HG03139 (cell line): ENCODE measurements around the gene RAVER2.

Source experiments
- ATAC-seq: cut with Tn5 transposase; IDR thresholded peaks from one replicate; pipeline ENCODE4 v1.9.1; 2021; ENCODE audit not compliant: unreplicated experiment

RAVER2 gene

DNA sequence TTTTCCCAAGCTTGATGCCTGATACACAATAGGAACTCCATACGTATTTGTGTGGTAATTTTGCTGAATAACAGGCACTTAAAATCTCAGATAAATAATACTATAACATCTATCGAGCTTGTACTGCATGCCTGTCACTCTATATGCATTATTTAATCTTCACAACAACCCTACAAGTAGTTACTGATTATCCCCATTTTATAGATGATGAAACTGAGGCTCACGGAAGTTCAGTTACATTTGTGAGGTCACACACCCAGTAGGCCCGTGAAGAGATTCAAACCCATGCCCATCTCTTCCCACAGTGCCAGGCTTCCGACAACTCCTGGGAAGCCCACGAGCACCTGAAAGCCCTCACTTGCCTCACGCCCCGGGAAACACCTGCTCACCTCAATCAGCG, 98.8 kb downstream of the RAVER2 start:
- ATAC-seq, result no peak

DNA sequence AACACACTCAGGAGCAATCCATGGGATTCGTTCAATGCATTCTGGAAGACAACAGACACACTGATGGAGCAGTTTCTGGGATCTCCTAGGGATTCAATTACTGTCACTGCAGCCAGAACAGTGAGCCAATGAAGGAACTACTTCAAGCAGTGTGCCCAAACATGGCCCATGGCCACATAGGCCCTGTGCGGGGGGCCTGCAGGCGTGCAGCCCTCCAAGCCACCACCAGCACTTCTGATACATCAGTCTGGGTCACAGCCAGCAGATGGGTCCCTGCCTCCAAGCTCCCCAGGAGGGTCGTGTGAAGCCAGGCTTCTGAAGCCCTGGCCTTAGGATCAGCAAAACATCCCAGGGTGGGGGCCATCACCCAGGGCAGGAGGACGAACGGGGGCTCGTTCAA, 99.3 kb downstream of the RAVER2 start:
- ATAC-seq, result no peak

DNA sequence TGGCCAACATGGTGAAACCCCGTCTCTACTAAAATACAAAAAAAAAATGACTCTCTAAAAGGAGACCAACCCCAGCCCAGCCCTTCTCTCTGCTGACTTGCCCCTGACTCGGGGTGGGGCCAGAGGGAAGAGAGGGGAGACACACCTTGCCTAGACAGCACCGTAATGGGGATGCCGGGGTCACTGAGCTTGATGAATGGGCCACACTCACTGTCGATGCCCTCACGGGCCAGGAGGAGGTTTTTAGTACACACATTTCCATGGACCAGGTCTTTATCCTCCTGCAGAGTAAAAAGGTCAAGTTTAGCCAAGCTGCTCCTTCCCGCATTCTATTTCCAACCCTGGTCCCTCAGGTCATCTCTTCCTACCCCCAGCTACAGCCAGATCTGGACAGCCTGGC, 99.7 kb downstream of the RAVER2 start:
- ATAC-seq, result no peak

DNA sequence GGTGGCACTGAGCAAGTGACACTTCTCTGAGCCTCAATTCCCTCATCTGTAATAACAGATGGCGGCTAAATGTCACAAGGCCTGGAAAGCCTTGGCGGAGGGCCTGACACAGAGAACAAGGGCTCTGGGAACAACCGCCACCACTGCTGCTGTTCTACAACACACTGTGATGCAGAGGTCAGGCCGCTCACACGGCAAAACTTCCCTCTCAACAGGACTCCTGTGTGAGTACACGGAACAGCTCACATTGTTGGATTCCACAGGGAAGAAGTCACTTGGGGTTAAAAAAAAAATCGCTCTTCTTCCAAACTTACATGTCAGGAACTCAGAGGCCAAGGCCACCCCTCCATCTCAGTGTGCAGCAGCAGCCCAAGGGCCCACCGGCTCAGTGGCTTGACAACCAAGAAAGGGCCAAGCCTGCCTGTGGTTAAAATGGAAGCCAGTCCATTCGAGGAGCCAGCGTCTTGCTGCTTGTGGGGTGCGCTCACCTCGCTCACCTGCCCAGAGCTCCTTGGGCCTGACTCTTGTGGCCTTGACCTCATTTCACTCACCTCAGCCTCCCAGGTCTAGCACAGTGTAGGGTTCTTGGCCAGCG, 101.1 kb downstream of the RAVER2 start:
- ATAC-seq, result no peak

DNA sequence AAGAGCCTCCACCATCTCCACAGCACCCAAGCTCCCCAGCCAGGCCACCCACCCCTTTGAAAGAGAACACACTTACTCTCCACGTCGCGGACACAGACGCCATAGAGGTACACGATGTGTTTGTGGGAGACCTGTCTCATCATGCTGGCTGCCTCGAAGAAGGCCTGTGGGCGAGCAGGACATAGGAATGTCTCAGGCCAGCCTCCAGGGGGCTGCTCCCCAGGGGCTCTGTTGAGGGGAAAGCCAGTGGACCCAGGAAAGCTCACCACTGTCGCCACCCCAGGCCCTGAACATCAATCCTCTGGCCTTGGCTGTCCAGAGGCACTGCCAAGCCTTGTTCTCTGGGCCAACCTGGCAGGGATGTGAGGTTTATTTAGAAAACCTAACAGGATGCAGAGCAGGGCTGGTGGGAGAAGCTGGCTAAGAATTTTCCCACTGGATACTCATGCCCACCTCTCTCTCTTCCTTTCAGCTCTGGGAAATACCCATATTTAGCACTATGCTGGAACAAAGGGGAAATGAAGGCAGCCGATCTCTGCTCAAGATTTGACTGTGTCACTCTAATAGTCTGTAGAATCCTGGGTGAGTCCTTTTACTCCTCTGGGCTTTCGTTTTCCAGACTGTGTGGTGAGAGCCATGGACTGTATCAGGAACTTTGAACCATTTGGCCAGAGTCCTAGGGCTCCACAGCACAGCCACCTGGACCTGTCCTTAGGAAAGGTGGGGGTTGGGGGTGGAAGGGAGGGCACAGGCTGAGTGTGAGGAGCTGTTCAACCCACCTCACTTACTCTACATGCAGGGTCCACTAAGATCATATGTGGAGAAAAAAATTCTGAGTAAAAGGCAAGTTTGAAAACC, 101.9 kb downstream of the RAVER2 start:
- no peak for ATAC-seq

DNA sequence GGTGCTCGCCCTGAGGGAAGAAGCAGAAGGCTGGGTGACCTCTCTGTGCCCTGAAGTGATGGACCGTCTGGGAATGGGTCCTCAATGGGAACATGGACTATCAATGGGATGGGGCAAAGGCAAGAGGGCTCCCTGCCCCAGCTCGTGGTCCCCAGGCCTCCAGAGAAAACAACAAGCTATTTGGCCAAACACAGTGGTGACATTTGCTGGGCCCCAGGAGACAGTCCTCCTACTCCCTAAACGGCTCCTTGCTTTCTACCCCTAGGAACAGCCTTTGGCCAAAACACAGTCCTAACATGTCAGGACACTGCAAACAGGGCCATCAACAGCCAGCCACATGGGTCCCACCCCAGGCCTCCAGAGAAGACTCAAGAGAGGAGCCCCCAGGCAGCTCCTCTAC, 102.8 kb downstream of the RAVER2 start:
- no peak for ATAC-seq

DNA sequence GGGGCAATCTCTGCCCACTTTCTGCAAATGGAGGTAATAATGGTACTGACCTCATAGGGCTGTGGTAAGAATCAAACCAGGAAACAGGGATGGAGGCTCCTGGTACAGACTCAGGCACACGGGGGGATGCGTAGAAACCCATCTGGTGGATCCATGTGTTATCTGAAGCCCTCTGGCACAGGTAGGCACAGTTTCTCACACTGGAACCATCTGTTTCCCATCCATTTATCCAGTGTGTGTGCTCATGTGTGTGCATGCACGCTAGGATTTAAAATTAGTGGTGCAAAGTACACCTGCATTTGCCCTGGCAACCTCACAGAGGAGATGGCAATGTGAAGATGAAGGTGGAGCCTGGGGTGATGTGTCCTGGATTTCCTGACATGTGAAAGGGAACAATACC, 103.3 kb downstream of the RAVER2 start:
- no peak for ATAC-seq

DNA sequence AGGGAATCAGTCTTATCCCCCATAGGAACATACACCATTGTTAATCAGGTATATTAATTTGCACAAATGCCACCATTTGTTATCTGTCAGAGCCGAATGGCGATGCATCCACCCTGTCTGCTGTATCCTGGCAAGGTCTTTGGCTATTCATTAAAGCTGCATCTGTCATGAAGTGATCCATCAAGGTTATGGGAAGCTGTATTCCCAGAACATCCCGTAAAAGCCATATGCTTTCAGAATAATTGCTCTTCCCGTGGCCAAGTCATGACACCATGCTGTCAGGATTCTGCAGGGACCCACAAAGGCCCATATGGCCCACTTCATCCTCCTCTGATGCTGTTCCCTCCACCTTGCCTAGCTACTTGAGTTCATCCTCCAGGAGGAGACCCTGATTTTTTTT, 103.9 kb downstream of the RAVER2 start:
- ATAC-seq, result no peak

DNA sequence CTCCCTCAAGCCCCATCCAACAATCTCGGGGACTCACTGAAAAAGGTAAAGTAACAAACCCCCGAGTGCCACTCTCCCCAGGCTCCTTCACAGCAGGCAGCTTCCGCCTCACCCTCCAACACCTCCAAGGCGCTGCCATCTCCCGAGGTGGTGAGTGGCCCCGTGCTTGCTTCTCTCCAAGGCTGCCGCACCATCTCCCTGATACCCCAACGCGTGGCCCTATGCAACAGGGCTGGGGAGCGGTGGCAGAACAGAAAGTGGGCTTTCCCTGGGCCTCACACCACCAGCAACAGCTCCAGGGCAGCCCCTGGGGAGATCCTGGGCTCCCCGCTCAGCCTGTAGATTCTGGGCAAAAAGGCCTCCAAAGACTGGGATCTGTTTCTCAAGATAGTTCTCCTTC, 105.1 kb downstream of the RAVER2 start:
- ATAC-seq, result no peak

DNA sequence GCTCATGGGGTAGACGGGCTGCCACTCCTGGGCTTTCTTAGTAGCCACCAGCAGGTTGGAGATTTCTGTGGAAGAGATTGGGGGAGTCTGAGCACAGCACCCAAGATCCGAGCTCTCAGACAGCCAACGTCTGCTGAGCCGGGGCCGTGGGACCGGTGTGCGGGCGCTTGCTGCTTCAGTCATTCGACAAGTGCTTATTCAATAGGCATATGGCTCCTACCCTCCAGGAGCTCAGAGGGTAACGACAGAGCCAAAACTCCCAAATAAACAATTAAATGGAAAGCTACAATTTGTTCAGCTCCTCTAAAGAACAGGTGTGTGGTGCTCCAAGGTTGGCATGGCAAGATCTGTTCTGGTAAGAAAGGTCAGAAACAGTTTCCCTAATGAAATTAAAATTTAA, 106.0 kb downstream of the RAVER2 start:
- ATAC-seq, result no peak

DNA sequence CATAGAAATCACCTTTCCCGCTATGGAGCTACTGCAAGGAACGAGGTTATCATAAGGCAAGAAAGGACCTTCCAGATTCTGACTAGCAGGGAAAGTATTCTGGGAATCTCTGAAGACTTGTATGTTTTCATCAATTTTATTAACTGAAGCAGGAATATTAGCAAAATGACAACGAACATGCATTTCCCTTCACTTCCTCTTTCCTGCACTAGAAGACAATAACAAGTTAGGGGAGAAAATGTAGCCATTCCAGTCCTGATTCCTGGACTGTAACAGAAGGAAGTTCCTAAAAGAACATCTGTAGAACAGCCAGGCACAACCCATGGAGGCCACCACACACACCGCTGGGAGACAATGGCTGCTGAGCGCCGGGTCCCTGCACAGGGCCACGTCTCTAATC, 106.8 kb downstream of the RAVER2 start:
- no peak for ATAC-seq

DNA sequence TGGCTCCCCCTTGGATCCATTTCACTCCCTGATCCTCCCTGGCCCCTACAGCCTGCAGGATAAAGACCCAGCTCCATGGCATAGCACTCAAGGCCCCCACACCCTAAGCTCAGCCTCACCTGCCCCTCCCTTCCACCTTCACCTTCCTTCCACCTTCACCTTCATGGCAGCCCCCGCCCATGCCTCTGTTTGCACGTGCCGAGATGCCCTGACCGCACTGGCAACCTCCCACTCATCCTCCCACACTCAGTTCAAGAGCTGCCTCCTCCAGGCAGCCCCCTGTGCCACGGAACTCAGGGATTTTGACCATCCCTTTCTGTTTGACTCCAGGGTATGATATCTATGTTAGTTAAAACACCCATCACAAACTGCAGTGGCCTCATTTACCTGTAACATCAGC, 109.8 kb downstream of the RAVER2 start:
- ATAC-seq, result no peak

DNA sequence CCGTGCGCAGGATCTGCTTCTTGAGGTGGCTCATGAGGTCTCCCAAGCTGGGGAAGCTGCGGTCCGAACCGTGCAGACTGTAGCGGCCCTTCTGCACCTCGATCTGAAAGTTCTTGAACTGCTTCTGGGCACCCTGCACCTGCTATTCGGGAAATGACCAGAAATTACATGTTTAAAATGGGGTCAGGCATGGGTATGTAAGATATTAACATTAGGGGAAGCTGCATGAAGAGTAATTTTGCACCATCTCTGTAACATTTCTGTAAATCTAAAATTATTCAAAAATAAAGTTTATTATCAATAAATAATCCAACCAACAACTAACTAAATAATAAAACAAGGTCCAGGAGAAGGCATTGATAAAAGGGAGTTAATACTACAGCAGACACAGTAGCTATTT, 110.7 kb downstream of the RAVER2 start:
- ATAC-seq, result no peak

DNA sequence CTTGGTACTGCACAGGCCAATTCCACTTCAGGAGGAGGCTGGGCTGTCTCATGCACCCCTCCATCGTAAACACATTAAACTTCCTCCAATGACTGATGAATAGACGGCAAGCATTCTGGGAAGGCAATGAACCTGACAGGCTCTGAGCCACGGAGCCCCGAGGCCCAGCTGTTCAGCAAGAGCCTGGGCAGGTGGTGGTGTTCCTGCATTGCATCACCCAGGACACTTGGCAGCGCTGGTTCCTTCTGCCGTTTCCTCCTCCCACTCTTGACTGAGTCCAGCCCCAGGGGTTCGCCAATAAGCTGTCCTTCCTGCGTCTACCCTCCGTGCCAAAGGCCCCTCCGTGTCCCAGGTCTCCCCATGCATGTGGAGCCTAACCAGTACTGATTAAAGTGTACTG, 111.7 kb downstream of the RAVER2 start:
- no peak for ATAC-seq

DNA sequence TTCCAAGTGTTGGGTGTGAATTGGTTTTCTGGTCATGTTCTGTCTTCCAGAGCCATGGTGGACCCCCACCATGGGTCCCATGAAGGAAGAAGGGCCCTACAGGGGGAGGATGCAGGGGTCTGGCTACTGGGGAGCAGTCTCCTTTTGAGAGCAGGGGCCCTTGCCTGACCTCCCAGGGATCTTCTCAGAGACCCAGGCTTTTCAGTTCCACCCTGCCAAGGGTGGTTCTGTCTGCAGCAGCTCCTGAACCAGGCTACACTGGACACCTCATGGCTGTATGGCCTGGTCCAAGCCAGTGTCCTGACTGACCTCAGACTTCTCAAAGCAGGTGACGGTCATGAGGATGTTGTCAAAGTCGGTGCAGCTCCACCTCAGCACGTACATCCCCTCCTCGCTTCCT, 112.5 kb downstream of the RAVER2 start:
- no peak for ATAC-seq

DNA sequence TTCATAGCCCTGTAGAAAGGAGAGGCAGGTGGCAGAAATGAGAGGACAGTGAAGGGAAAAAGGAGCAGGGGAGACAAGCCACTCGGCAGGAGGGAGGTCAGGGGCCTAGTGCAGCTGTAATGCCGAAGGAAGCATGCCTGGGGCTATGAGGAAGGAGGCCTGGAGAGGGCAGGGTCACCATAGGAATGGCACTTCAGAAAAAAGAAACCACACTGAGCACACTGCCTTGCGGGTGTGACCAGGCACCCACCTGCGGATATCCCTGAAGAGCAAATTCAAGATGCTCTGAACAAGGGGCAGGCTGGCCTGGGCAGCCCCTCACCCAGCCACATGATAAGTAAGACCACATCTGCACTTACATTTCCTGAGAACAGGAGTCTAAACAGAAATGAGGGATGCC, 116.7 kb downstream of the RAVER2 start:
- ATAC-seq, result no peak

DNA sequence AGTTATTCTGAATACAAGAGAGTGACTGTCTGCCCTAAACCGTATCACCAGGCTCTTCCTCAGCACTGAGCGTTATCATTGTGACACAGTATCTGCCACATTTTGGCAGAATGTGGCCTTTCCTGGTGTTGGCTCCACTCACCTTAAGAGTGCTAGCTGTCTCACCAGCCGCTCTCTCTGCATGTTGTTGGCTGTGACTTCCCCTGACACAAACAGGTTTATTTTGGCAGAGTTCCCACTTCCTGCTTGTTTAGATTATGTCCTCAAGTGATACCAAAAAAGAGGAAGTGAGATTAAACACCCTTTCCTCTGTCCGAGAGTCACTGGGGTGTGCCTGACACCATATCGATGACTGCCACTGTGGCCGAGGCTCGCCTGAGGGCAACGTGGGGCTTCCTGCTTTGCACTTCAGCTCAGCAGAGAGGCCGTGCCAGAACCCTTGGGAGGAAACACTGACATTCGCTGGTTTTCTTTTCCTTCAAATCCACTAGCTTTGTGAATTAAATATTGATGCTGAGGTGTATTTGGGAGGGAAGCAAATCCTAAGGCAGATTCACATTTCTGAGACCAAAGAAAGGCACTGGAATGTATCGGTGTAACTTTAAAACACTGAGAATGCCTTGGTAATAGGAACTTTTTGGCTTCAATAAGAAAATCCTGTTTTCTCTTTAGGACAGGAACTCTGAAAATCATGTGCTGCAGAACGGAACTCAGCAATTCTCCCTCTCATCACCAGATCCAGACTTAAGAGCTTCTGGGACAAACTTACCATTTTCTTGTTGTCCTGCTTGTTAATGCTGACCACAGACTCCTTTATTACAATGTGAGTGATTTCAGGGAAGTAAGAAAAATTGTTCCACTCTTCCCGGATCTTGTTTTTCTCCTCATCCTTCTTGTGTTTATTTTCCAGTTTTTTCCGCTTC, 119.4 kb downstream of the RAVER2 start:
- ATAC-seq, result peak; percentile 100

DNA sequence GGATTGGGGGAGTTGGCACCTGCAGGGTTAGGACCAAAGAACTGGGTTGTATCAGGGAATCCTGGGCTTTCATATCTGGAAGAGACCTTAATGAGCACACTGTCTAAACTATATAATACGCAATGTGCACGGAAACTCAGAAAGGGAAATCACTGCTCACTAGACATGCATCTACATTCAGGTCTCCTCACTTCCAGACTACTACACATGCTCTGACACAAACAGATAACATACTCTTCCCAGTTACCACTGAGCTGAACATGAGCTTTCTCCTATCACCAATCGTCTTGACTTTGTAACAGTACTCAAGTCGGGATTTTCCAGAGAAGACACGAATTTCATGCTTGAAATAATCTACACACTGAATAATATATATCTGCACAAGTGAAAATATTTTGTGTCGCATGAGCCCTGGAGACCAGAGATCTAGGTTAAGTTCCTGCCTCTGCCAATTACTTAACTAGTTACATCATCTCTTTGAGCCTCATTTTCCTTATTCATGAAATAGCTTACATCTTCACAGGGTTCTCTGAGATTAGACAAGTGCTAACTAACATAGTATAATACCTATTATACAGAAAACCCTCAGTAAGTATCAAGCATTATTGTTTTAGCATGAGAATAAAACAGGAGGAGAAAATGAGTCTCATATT, 120.4 kb downstream of the RAVER2 start:
- ATAC-seq, result no peak

DNA sequence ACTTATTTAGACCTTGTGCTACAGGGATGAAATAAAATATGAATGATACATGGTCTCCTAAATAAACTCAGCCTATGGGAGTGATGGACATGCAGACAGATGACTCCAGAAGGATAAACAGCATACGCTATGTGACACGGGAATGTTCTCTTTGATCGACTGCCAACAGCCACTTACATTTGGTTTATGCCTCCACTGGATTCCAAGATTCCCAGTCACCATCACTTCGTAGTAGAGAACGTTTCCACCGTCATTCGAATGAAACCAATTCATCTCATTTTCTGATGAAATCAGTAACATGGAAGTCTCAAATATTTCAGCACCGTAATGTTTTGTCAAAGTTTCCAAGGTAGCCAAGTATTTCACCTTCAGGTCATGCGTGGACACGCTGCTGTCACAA, 121.8 kb downstream of the RAVER2 start:
- no peak for ATAC-seq

DNA sequence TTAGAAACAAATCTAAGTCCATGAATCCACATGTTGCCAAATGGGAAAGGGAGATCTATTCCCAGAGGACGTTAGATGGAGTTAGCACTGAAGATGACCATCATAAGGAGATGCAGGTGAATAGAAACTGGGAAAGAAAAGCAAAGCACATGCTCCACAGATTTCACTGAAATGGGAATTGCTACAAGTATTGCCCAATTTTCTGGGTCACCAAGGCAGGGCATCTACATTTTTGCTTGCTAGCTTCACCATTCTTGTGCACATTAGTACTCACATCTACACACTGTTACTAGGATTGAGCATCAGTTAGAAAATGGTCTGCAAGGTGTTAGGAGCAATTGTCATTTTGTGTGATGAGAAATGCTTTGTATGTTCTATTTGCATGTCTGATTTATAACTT, 122.4 kb downstream of the RAVER2 start:
- no peak for ATAC-seq

DNA sequence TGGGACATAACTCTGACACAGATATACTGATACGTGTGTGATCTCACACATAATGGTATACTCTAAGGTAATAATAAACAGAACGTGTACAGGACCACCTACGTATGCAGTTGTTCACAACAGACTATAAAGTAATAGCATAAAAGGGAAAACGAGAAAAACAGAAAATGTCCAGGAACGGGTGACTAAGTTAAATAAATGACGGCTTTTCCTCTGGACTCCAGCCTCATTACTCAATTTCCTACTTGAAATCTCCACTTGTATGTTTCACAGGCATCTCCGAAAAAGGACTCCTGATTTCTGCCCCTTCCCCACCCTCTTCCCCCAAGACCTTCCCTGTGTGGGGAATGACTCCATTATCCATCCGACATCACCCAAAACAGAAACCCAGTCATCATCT, 126.4 kb downstream of the RAVER2 start:
- no peak for ATAC-seq
